ENCODE measurements around the gene PRM2.

The PRM2 gene

GRCh38 chr16:11236461-11237254 is 39.6 kb downstream of the PRM2 start:
- no peak for DNase-seq
- in situ Hi-C loops (cut with MboI; ENCODE audit: low pct_unique_long_range_greater_than_20kb, low sequenced_read_pairs) = no loop called here

DNA sequence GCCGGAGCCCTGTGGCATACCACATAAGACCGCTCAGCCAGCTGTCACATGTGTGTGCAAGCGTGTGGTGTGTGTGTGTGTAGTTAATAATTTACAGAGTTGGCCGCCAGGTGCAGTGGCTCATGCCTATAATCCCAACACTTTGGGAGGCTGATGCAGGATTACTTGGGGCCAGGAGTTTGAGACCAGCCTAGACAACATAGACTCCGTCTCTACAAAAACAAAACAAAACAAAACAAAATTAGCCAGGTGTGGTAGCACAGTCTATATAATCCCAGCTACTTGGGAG is 40.6 kb downstream of the PRM2 start:
- in situ Hi-C loops (cut with MboI; ENCODE audit: low pct_unique_long_range_greater_than_20kb, low sequenced_read_pairs) = no loop called here
- DNase-seq = no peak

- DNase-seq = no peak
- in situ Hi-C loops (cut with MboI; ENCODE audit: low pct_unique_long_range_greater_than_20kb, low sequenced_read_pairs) = no loop called here
These were observed 41.2 kb downstream of the PRM2 start for GRCh38 chr16:11234884-11235702.

DNA sequence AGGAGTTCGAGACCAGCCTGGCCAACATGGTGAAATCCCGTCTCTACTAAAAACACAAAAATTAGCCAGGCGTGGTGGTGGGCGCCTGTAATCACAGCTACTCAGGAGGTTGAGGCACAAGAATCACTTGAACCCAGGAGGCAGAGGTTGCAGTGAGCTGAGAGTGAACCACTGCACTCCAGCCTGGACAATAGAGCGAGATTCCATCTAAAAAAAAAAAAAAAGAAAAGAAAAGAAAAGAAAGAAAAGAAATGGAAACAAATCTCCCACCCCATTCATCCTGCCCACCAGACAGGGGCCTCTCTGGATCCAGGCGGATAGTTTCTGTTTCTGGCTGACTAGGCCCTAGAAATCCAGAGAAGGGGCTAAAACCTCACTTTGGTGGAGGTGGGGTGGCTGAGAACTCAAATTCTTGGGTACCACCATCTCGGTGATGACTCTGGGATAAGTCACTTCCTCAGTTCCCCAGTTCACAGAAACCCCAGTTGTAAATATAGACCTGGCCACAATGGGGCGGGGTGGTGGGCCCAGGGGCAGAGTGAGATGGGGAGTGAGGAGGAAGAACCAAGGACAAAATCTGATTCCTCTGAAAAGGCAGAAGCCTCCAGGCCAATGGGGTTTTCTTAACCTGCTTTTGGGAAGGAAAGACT is 42.4 kb downstream of the PRM2 start:
- DNase-seq = peak; percentile 73

GRCh38 chr16:11232852-11233726 is 43.2 kb downstream of the PRM2 start:
- DNase-seq = peak; percentile 91
- in situ Hi-C loops (cut with MboI; ENCODE audit: low pct_unique_long_range_greater_than_20kb, low sequenced_read_pairs) = no loop called here

More for the DNA sequence above, 42.4 kb downstream of the PRM2 start:
- in situ Hi-C loops (cut with MboI; ENCODE audit: low pct_unique_long_range_greater_than_20kb, low sequenced_read_pairs) = no loop called here

DNA sequence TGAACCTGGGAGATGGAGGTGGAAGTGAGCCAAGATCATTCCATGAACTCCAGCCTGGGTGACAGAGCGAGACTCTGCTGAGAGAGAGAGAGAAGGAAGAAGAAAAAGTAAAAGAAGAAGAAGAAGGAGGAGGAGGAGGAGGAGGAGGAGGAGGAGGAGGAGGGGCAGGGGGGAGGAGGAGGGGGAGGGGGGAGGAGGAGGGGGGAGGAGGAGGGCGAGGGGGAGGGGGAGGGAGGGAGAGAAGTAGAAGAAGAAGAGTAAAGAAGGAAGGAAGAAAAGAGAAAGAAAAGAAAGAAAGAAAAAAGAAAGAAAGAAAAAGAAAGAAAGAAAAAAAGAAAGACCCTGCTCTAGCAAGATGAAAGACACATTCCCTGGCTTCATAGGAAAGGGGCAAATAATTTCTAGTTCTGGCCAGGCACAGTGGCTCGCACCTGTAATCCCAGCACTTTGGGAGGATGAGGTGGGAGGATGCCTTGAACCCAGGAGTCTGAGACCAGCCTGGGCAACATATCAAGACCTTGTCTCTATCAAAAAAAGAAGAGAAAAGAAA is 43.9 kb downstream of the PRM2 start:
- in situ Hi-C loops (cut with MboI; ENCODE audit: low pct_unique_long_range_greater_than_20kb, low sequenced_read_pairs) = no loop called here
- no peak for DNase-seq

DNA sequence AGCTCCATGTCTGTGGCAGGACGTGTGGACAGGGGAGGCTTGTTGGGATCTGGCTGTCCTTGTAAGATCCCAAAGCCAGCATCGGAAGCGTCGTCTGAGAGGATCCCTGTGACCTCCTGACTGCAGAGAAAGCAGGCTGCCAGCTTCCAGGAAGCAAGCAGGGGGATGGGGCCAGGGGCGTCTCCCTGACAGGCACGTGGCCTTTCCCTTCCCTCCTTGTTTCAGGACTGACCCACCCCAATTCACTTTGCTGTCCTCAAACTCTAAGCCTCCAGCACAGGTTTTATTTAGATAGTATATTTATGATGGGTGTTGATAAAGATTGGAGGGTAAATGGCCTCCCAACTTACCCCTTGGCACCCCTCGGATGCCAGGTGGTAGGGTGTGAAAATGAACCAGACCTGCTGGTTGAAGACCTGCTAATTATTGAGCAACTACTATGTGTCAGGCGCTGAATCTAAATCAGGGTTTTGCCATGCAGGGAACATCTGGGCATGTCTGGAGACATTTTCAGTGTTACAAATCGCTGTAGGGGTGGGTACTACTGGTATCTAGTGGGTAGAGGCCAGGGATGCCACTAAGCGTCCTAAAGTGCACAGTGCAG is 44.8 kb downstream of the PRM2 start:
- in situ Hi-C loops (cut with MboI; ENCODE audit: low pct_unique_long_range_greater_than_20kb, low sequenced_read_pairs) = no loop called here
- no peak for DNase-seq

GRCh38 chr16:11229906-11230305 is 46.4 kb downstream of the PRM2 start:
- in situ Hi-C loops (cut with MboI; ENCODE audit: low pct_unique_long_range_greater_than_20kb, low sequenced_read_pairs) = no loop called here
- no peak for DNase-seq

DNA sequence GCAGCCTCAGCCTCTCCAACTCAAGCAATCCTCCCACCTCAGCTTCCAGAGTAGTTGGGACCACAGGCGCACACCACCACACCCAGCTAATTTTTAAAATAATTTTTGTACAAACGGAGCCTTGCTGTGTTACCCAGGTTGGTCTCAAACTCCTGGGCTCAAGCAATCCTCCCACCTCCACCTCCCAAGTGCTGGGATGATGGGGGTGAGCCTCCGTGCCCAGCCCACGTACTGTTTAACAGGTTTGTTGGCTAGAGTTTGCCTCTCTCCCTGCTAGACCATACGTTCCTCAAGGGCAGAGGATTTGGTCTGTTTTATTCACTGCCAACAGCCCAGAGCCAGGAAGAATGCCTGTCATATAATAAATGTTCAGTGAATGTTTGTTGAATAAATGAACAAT is 46.8 kb downstream of the PRM2 start:
- in situ Hi-C loops (cut with MboI; ENCODE audit: low pct_unique_long_range_greater_than_20kb, low sequenced_read_pairs) = no loop called here
- DNase-seq = no peak

DNA sequence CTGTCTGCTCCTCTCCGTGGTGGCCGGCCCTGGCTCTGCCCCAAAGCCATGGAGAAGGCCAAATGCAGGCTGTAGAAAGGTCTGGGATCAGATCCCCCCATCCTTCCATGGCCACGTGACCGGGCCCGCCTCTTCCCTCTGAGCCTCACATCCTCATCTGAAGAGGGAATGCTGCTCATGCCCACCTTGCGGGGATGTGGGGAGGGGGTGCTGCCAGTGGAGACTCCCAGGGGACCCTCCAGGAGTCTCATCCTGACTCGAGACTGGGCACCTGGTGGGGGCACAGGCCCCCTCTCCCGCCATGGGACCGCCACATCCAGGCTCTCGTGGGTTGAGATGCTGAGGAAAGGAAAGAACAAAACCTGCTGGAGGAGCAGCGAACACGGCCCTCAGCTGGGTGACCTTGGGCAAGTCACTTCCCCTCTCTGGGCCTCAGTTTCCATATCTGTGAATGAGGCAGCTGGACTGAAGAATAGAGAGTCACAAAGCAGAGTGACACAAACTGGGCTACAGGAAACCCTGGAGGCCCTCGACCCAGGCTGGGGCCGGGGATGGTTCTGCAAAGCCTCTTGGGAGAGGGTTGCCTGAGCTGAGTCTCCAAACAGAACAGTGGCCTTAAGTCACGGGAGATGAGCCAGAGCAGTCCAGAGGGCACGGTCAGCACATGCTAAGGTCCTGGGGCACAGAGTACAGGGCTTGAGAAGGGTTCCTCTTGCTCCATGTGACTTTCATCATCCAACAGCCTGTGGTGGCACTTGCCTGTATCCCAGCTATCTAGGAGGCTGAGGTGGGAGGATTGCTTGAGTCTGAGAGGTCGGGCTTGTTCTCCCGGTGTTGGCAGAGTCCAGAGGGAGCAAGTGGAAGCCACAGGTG is 50.4 kb downstream of the PRM2 start:
- in situ Hi-C loops (cut with MboI; ENCODE audit: low pct_unique_long_range_greater_than_20kb, low sequenced_read_pairs) = no loop called here
- DNase-seq = no peak

All from KBM-7 (cell line).